OCI-LY7 (cell line): Measurements from ENCODE around the gene BACH2. TPM values are rescaled to one million over a fixed set of nuclear protein-coding genes. Genes with fewer than 3 reads are reported as not detected.

Source experiments
- BruUV-seq: library from RNA; stranded (reverse); fragments of 400-500 nt; replicated peaks from 2 replicates; lab custom pipeline; 2021; lab: Mats Ljungman, UMichigan
- CTCF ChIA-PET: fragments of 300-600 bp; sonication (Branson Sonifier 250); formaldehyde crosslinking; loops from one replicate; lab custom pipeline; 2022; ENCODE audit warnings: antibody characterized with exemption; ENCODE audit not compliant: unreplicated experiment; lab: Charles Lee
- POLR2A ChIA-PET: fragments of 300-600 bp; sonication (Branson Sonifier 250); formaldehyde crosslinking; loops from one replicate; lab custom pipeline; 2022; ENCODE audit warnings: antibody characterized with exemption; lab: Charles Lee
- DNase-seq: peaks from one replicate; pipeline ENCODE4 v3.0.0-alpha.2; 2015; ENCODE audit warnings: low spot score
- H2AFZ ChIP-seq: fragments of 200-600 bp; sonication (generic), shearing (Covaris generic); 2 replicates; pipeline ENCODE4 v1.6.1; 2014; ENCODE audit warnings: mild to moderate bottlenecking, antibody characterized with exemption, low read length, moderate library complexity
- H3K27ac ChIP-seq: fragments of 200-600 bp; sonication (generic); 2 replicates; pipeline ENCODE4 v1.5.1; 2014; ENCODE audit warnings: mixed run types, low read depth, mild to moderate bottlenecking, moderate library complexity, low read length, inconsistent platforms; ENCODE audit not compliant: poor library complexity, severe bottlenecking
- H3K36me3 ChIP-seq: fragments of 200-600 bp; sonication (generic); 2 replicates; pipeline ENCODE4 v1.6.1; 2014; ENCODE audit warnings: mild to moderate bottlenecking, antibody characterized with exemption, low read length, moderate library complexity, mixed read lengths; ENCODE audit not compliant: insufficient read depth
- H3K4me1 ChIP-seq: fragments of 200-600 bp; sonication (generic); 2 replicates; pipeline ENCODE4 v1.5.1; 2014; ENCODE audit warnings: mild to moderate bottlenecking, low read length; ENCODE audit not compliant: insufficient read depth, poor library complexity, severe bottlenecking
- H3K4me2 ChIP-seq: fragments of 200-600 bp; sonication (generic); 2 replicates; pipeline ENCODE4 v1.6.1; 2014; ENCODE audit warnings: mild to moderate bottlenecking, low read length
- H3K4me3 ChIP-seq: fragments of 200-600 bp; sonication (generic); 2 replicates; pipeline ENCODE4 v1.5.1; 2014; ENCODE audit warnings: mild to moderate bottlenecking, low read depth, low read length; ENCODE audit not compliant: poor library complexity, severe bottlenecking
- H3K79me2 ChIP-seq: fragments of 200-600 bp; sonication (generic); 2 replicates; pipeline ENCODE4 v1.6.1; 2016; ENCODE audit warnings: low read depth, mild to moderate bottlenecking, low read length, moderate library complexity, mixed read lengths; ENCODE audit not compliant: insufficient read depth
- H3K9me2 ChIP-seq: fragments of 200-600 bp; sonication (generic); 2 replicates; pipeline ENCODE4 v1.6.1; 2016; ENCODE audit warnings: mild to moderate bottlenecking, low read length, mixed read lengths; ENCODE audit not compliant: insufficient read depth
- H3K9me3 ChIP-seq: fragments of 200-600 bp; sonication (generic); 2 replicates; pipeline ENCODE4 v1.6.1; 2014; ENCODE audit warnings: mild to moderate bottlenecking, mixed run types, low read length, mixed read lengths
- H4K20me1 ChIP-seq: fragments of 200-600 bp; sonication (generic); 2 replicates; pipeline ENCODE4 v1.6.1; 2014; ENCODE audit warnings: mild to moderate bottlenecking, antibody characterized with exemption, low read length, moderate library complexity, mixed read lengths; ENCODE audit not compliant: insufficient read depth
- CTCF ChIP-seq: fragments of 200-600 bp; sonication (generic); conservative IDR thresholded peaks from 2 replicates; pipeline ENCODE4 v1.5.1; 2014; ENCODE audit warnings: mild to moderate bottlenecking, antibody characterized with exemption, low read length, moderate library complexity, mixed read lengths
- EZH2phosphoT487 ChIP-seq: fragments of 200-600 bp; sonication (generic); IDR thresholded peaks from 2 replicates; pipeline ENCODE4 v1.6.1; 2018; ENCODE audit warnings: low read depth, borderline replicate concordance, mild to moderate bottlenecking, mixed run types, antibody characterized with exemption, low read length, moderate library complexity, mixed read lengths
- intact Hi-C: fragments of 100-400 bp; cut with micrococcal nuclease; formaldehyde crosslinking; loops from one replicate; pipeline ENCODE4 v1.10.0; 2022; ENCODE audit not compliant: unreplicated experiment
- total RNA-seq, 2 experiments: library from RNA; depleted of rRNA in 1 of 2; stranded (reverse); fragments of >200 nt in 1 of 2; shearing (Covaris generic) in 1 of 2; gene quantifications; 2 replicates each; pipeline ENCODE4 v1.2.3, GENCODE V29; 2014 to 2022

BACH2 gene
- total RNA-seq, 2 experiments from 2014 or later = 92.0 to 163 TPM

- peak overlapping the region; percentile 60 for H3K4me2 ChIP-seq
- no peaks in the 10 kb centered on the region for H3K9me2 ChIP-seq
- DNase-seq = no peak
- H3K9me3 ChIP-seq = peaks cover 18% of the 10 kb centered on the region; the same call in 1 of the 2 replicates
- H3K4me3 ChIP-seq = no peak overlapping the region
- ChIA-PET CTCF (no interaction called here), POLR2A (interaction anchor here (1.1 to 1.7 kb wide), 5 partner anchors 10 to 91 kb away, joined by 3 to 9 read pairs (median 3); no protein-coding TSS in a partner anchor)
- H4K20me1 ChIP-seq = peaks cover 6% of the 10 kb centered on the region; the same call in 1 of the 2 replicates
- intact Hi-C loops = loop anchor here (10.0 kb wide), 1 partner anchor 1749 kb away; no protein-coding TSS in a partner anchor
- no peak for TF ChIP-seq EZH2phosphoT487
- peaks cover 82% of the 10 kb centered on the region for H3K36me3 ChIP-seq
- no TSS peak for BruUV-seq
- peak overlapping the region; percentile 84 for H3K27ac ChIP-seq
- peaks cover 95% of the 10 kb centered on the region for H3K79me2 ChIP-seq
- H3K4me1 ChIP-seq = peaks cover 83% of the 10 kb centered on the region
- no peak overlapping the region for H2AFZ ChIP-seq
Measured at GRCh38 chr6:90253631-90254030, 43.0 kb downstream of the BACH2 start.

GRCh38 chr6:90251295-90251992, 45.2 kb downstream of the BACH2 start:
- TF ChIP-seq CTCF (no peak), EZH2phosphoT487 (no peak)
- Histone ChIP-seq H2AFZ (no peak overlapping the region), H3K4me2 (peak overlapping the region; percentile 60), H3K79me2 (peaks cover 96% of the 10 kb centered on the region), H3K4me1 (peaks cover 72% of the 10 kb centered on the region), H3K4me3 (peak overlapping the region; percentile 24), H3K27ac (peak overlapping the region; percentile 84), H3K36me3 (peaks cover 81% of the 10 kb centered on the region), H3K9me3 (peaks cover 4% of the 10 kb centered on the region; the same call in 1 of the 2 replicates), H4K20me1 (peaks cover 6% of the 10 kb centered on the region; the same call in 1 of the 2 replicates), H3K9me2 (no peaks in the 10 kb centered on the region)
- intact Hi-C loops = loop anchor here (1.0 to 10.0 kb wide), 4 partner anchors 17 to 1747 kb away; no protein-coding TSS in a partner anchor
- POLR2A ChIA-PET = interaction anchor here (0.6 to 1.8 kb wide), 9 partner anchors 22 to 372 kb away, joined by 3 to 7 read pairs (median 4); no protein-coding TSS in a partner anchor
- BruUV-seq = no TSS peak
- CTCF ChIA-PET = interaction anchor here (0.9 kb wide), 1 partner anchor 34 kb away, joined by 3 read pairs; no protein-coding TSS in a partner anchor
- DNase-seq = peak; percentile 84

- TF ChIP-seq EZH2phosphoT487 (no peak), CTCF (no peak)
- Histone ChIP-seq H3K9me3 (no peaks in the 10 kb centered on the region; the same call in 1 of the 2 replicates), H3K27ac (peak overlapping the region; percentile 84), H3K4me2 (peak overlapping the region; percentile 60), H3K79me2 (peaks cover 96% of the 10 kb centered on the region), H2AFZ (no peak overlapping the region), H3K36me3 (peaks cover 81% of the 10 kb centered on the region), H4K20me1 (peaks cover 6% of the 10 kb centered on the region; the same call in 1 of the 2 replicates), H3K9me2 (no peaks in the 10 kb centered on the region), H3K4me1 (peaks cover 65% of the 10 kb centered on the region), H3K4me3 (peak overlapping the region; percentile 39)
- ChIA-PET POLR2A (interaction anchor here (0.5 to 1.9 kb wide), 6 partner anchors 23 to 133 kb away, joined by 3 to 6 read pairs (median 4); no protein-coding TSS in a partner anchor), CTCF (interaction anchor here (0.9 kb wide), 1 partner anchor 35 kb away, joined by 3 read pairs; no protein-coding TSS in a partner anchor)
- no peak for DNase-seq
- BruUV-seq = no TSS peak
- intact Hi-C loops = loop anchor here (2.0 to 10.0 kb wide), 2 partner anchors 18 to 1746 kb away; no protein-coding TSS in a partner anchor
Measured at GRCh38 chr6:90250405-90250804, 46.2 kb downstream of the BACH2 start.
